GM23338 (cell line): ENCODE results near the gene MFF. TPM values are rescaled to one million over a fixed set of nuclear protein-coding genes. Genes with fewer than 3 reads are reported as not detected.
"Not testable (repeated sequence)": the region's sequence is repeated elsewhere in the genome, so short reads cannot be mapped to it uniquely, and the experiment has no call there.

Experiments
- ATAC-seq: fragments of 200-7000 bp; cut with Tn5 transposase; 3 replicates; pipeline ENCODE4 v1.9.1; 2020
- DNase-seq: peaks from one replicate; pipeline ENCODE4 v3.0.0-alpha.2; 2015; ENCODE audit warnings: low spot score
- H2AFZ ChIP-seq: fragments of 200-600 bp; sonication (generic); 2 replicates; pipeline ENCODE4 v1.8.0; 2016; ENCODE audit warnings: antibody characterized with exemption, mild to moderate bottlenecking, moderate library complexity
- H3F3A ChIP-seq: fragments of 200-600 bp; sonication (generic); replicated peaks from 2 replicates; pipeline ENCODE4 v1.8.0; 2017; ENCODE audit warnings: antibody characterized with exemption, mixed run types, low read depth
- H3K27ac ChIP-seq: fragments of 200-600 bp; sonication (generic); 2 replicates; pipeline ENCODE4 v1.6.1; 2016; ENCODE audit warnings: low read depth
- H3K27me3 ChIP-seq: fragments of 200-600 bp; sonication (generic); 2 replicates; pipeline ENCODE4 v1.8.0; 2016; ENCODE audit warnings: mild to moderate bottlenecking, mixed run types, moderate library complexity; ENCODE audit not compliant: insufficient read depth
- H3K36me3 ChIP-seq: fragments of 200-600 bp; sonication (generic); 2 replicates; pipeline ENCODE4 v1.8.0; 2016; ENCODE audit warnings: mild to moderate bottlenecking; ENCODE audit not compliant: insufficient read depth
- H3K4me1 ChIP-seq: fragments of 200-600 bp; sonication (generic); 2 replicates; pipeline ENCODE4 v1.8.0; 2016; ENCODE audit warnings: mild to moderate bottlenecking, moderate library complexity; ENCODE audit not compliant: insufficient read depth
- H3K4me2 ChIP-seq: fragments of 200-600 bp; sonication (generic); 2 replicates; pipeline ENCODE4 v1.7.1; 2017; ENCODE audit warnings: mixed run types
- H3K4me3 ChIP-seq: fragments of 200-600 bp; sonication (generic); 2 replicates; pipeline ENCODE4 v1.6.1; 2016; ENCODE audit warnings: mixed run types
- H3K79me2 ChIP-seq: fragments of 200-600 bp; sonication (generic); replicated peaks from 2 replicates; pipeline ENCODE4 v1.8.0; 2017; ENCODE audit warnings: mild to moderate bottlenecking; ENCODE audit not compliant: insufficient read depth
- H3K9me2 ChIP-seq: fragments of 200-600 bp; sonication (generic); 2 replicates; pipeline ENCODE4 v1.8.0; 2017; ENCODE audit not compliant: insufficient read depth
- H4K20me1 ChIP-seq: fragments of 200-600 bp; sonication (generic); replicated peaks from 2 replicates; pipeline ENCODE4 v1.8.0; 2017; ENCODE audit warnings: mild to moderate bottlenecking; ENCODE audit not compliant: insufficient read depth
- H3K27ac Mint-ChIP-seq: 2 replicates; pipeline ENCODE4 v1.8.0; 2020; ENCODE audit warnings: inconsistent platforms, mild to moderate bottlenecking, moderate library complexity, mixed read lengths
- H3K27me3 Mint-ChIP-seq: 3 replicates; pipeline ENCODE4 v1.8.0; 2022; ENCODE audit warnings: low read depth, mild to moderate bottlenecking, moderate library complexity, mixed read lengths, inconsistent platforms; ENCODE audit not compliant: insufficient read depth, poor library complexity
- H3K36me3 Mint-ChIP-seq: 3 replicates; pipeline ENCODE4 v1.8.0; 2021; ENCODE audit warnings: low read depth, mild to moderate bottlenecking, inconsistent platforms, moderate library complexity, mixed read lengths
- H3K4me1 Mint-ChIP-seq: 3 replicates; pipeline ENCODE4 v1.8.0; 2020; ENCODE audit warnings: mild to moderate bottlenecking, inconsistent platforms, mixed read lengths
- H3K4me3 Mint-ChIP-seq: 3 replicates; pipeline ENCODE4 v1.8.0; 2021; ENCODE audit warnings: moderate library complexity, mild to moderate bottlenecking, inconsistent platforms, mixed read lengths
- H3K9me3 Mint-ChIP-seq: 3 replicates; pipeline ENCODE4 v1.8.0; 2020; ENCODE audit warnings: moderate library complexity, mild to moderate bottlenecking, inconsistent platforms, mixed read lengths
- CREB1 ChIP-seq: fragments of 250-450 bp; sonication (Bioruptor Pico); IDR thresholded peaks from 2 replicates; pipeline ENCODE4 v1.5.0; 2020; ENCODE audit warnings: low read depth, mild to moderate bottlenecking, moderate library complexity
- CTCF ChIP-seq, 2 experiments: fragments of 200-600 bp in 1 of 2; sonication (generic) in 1 of 2; conservative IDR thresholded peaks; 2 replicates each; pipeline versions ENCODE4 v1.5.1 to v1.6.1; 2016 to 2017; ENCODE audit warnings: antibody characterized with exemption in 2 of 2, low read depth in 2 of 2, mild to moderate bottlenecking in 2 of 2, moderate library complexity in 1 of 2
- EZH2phosphoT487 ChIP-seq: fragments of 200-600 bp; sonication (generic); IDR thresholded peaks from one replicate; pipeline ENCODE4 v1.8.1; 2018; ENCODE audit warnings: antibody characterized with exemption; ENCODE audit not compliant: unreplicated experiment
- STAT1 ChIP-seq: IDR thresholded peaks from one replicate; pipeline ENCODE4 v1.6.1; 2016; ENCODE audit warnings: antibody characterized with exemption; ENCODE audit not compliant: unreplicated experiment
- polyA plus RNA-seq: library from polyadenylated mRNA; unstranded; fragments of >200 nt; fragmentation: Nextera tagmentation; extraction: Ambion mirVana; gene quantifications from 2 replicates; pipeline ENCODE4 v1.2.1, GENCODE V29; 2016
- total RNA-seq: library from RNA; depleted of rRNA; stranded (reverse); fragments of >200 nt; shearing (Covaris generic); gene quantifications from 2 replicates; pipeline ENCODE4 v1.2.3, GENCODE V29; 2014
- TF ChIP-seq, protein P1 (sequence below): IDR thresholded peaks from one replicate; pipeline ENCODE4 v1.6.1; 2018; ENCODE audit warnings: antibody characterized with exemption; ENCODE audit not compliant: unreplicated experiment

Gene MFF
- total and polyA plus RNA-seq, 2 experiments from 2014 or later = 112 to 161 TPM

DNA sequence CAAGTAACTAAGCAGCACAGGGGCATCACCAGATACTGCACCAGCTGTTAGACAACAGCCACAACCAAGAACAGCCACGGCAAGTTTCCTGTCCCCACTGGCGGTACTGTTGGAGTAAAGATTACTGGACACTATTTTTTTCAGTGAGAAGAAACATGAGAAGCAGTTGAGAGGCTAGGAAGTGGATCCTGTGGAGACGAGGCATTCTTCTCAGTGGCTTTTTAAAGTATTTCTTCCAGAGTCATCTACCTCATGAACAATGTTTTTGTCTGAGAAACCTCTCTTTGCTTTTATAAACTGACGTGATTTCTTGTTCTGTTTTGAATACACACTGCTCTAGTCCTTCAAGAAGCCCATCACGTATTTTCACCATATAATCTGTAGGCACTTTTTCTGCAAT lies 35.3 kb downstream of the MFF start (continued):
- no peak for TF ChIP-seq EZH2phosphoT487
- TF ChIP-seq CREB1 (CRISPR knock-in tag) = no peak
- TF ChIP-seq, protein P1, sequence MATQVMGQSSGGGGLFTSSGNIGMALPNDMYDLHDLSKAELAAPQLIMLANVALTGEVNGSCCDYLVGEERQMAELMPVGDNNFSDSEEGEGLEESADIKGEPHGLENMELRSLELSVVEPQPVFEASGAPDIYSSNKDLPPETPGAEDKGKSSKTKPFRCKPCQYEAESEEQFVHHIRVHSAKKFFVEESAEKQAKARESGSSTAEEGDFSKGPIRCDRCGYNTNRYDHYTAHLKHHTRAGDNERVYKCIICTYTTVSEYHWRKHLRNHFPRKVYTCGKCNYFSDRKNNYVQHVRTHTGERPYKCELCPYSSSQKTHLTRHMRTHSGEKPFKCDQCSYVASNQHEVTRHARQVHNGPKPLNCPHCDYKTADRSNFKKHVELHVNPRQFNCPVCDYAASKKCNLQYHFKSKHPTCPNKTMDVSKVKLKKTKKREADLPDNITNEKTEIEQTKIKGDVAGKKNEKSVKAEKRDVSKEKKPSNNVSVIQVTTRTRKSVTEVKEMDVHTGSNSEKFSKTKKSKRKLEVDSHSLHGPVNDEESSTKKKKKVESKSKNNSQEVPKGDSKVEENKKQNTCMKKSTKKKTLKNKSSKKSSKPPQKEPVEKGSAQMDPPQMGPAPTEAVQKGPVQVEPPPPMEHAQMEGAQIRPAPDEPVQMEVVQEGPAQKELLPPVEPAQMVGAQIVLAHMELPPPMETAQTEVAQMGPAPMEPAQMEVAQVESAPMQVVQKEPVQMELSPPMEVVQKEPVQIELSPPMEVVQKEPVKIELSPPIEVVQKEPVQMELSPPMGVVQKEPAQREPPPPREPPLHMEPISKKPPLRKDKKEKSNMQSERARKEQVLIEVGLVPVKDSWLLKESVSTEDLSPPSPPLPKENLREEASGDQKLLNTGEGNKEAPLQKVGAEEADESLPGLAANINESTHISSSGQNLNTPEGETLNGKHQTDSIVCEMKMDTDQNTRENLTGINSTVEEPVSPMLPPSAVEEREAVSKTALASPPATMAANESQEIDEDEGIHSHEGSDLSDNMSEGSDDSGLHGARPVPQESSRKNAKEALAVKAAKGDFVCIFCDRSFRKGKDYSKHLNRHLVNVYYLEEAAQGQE = no peak
- TF ChIP-seq CTCF (conservative IDR thresholded peaks at IDR 0.05; ENCODE audit: low read depth in 2 of 2) = no peak
- no peak for TF ChIP-seq STAT1

DNA sequence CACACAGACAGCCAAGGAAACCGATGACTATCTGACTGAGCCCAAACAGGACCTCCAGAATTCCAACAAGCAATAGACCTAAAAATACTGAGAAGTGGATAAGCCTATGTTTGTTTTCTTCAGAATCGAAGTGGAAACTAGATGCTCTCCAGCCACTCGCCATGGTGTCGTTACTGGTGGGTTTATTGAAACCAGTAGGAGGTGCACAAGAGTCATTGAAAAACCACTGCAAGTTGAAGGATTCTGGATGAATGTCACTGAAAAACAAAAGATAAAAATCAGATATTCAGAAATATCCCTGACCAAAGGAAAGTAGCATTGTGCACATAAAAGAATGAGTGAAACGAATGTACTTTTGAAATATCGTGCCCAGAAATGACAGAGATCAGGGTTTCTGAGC lies 38.7 kb downstream of the MFF start:
- peaks cover 4% of the 10 kb centered on the region; the same call in 1 of the 2 replicates for H3K36me3 ChIP-seq
- no peaks in the 10 kb centered on the region for H3K79me2 ChIP-seq
- Mint-ChIP-seq H3K9me3 (no peaks in the 10 kb centered on the region; the same call in 2 of the 3 replicates), H3K36me3 (peaks cover 3% of the 10 kb centered on the region; the same call in 1 of the 3 replicates), H3K27ac (no peak overlapping the region), H3K4me3 (no peak overlapping the region), H3K4me1 (no peaks in the 10 kb centered on the region), H3K27me3 (no peaks in the 10 kb centered on the region)
- ATAC-seq = no peak
- H3K27ac ChIP-seq = no peak overlapping the region
- peak; percentile 32 for DNase-seq
- TF ChIP-seq STAT1 (no peak), CTCF (conservative IDR thresholded peaks at IDR 0.05; ENCODE audit: low read depth in 2 of 2) (peak; percentile 71 to 72)
- H4K20me1 ChIP-seq = no peaks in the 10 kb centered on the region
- H3K4me1 ChIP-seq = no peaks in the 10 kb centered on the region
- H3K27me3 ChIP-seq = no peaks in the 10 kb centered on the region
- H3K4me3 ChIP-seq = no peak overlapping the region
- no peak overlapping the region for H3K4me2 ChIP-seq
- no peak overlapping the region for H2AFZ ChIP-seq
- no peaks in the 10 kb centered on the region for H3K9me2 ChIP-seq
- H3F3A ChIP-seq = no peaks in the 10 kb centered on the region

- not testable (repeated sequence) for H3K36me3 Mint-ChIP-seq, H3K27ac ChIP-seq, H3K9me3 Mint-ChIP-seq, H3K4me1 ChIP-seq, H3K4me1 Mint-ChIP-seq, H4K20me1 ChIP-seq, H3K27ac Mint-ChIP-seq, H3K79me2 ChIP-seq, H3K27me3 Mint-ChIP-seq, H3F3A ChIP-seq, H2AFZ ChIP-seq, H3K4me3 Mint-ChIP-seq, H3K36me3 ChIP-seq, DNase-seq, H3K9me2 ChIP-seq, H3K27me3 ChIP-seq, ATAC-seq, H3K4me2 ChIP-seq, H3K4me3 ChIP-seq
These were observed 39.7 kb downstream of the MFF start for GRCh38 chr2:227364585-227365263.
